ENCODE results near the gene CABS1. TPM values are rescaled to one million over a fixed set of nuclear protein-coding genes. Genes with fewer than 3 reads are reported as not detected.

The CABS1 gene
- not detected in 2 replicates for total RNA-seq

GRCh38 chr4:70334681-70335080 is at the start of gene CABS1:
TSS of gene CABS1 (plus strand) at chr4:70334981. CDS start at chr4:70335040, 59 bp downstream.

GRCh38 chr4:70360460-70360859 is 25.7 kb downstream of the CABS1 start, which contains the start of gene SMR3A:
TSS of gene SMR3A (plus strand) at chr4:70360760. CDS start at chr4:70362116, 1,356 bp downstream.

GRCh38 chr4:70382691-70383181 is 48.0 kb downstream of the CABS1 start, which contains the start of gene SMR3B:
TSS of gene SMR3B (plus strand) at chr4:70383131. CDS start at chr4:70384511, 1,380 bp downstream.

Other genes starting within 250 kb of the CABS1 start
- gene PRR27, start 180.7 kb upstream of the CABS1 start, total RNA-seq: not detected in 2 replicates
- not detected in 2 replicates for gene ODAM, start 139.3 kb upstream of the CABS1 start, total RNA-seq
- not detected in 2 replicates for gene FDCSP, start 108.9 kb upstream of the CABS1 start, total RNA-seq
- not detected in 2 replicates for gene CSN3, start 92.4 kb upstream of the CABS1 start, total RNA-seq
- not detected in 2 replicates for gene SMR3A, start 25.8 kb downstream of the CABS1 start, total RNA-seq
- not detected in 2 replicates for gene SMR3B, start 48.1 kb downstream of the CABS1 start, total RNA-seq
- not detected in 2 replicates for gene OPRPN, start 63.0 kb downstream of the CABS1 start, total RNA-seq
- not detected in 2 replicates for gene MUC7, start 137.2 kb downstream of the CABS1 start, total RNA-seq
- gene AMTN, start 183.6 kb downstream of the CABS1 start, total RNA-seq: 0.21 TPM in 1 of 2 replicates, not detected in the other

Data from airway epithelial cell (primary cell).